A673 (cell line): ENCODE data around the gene MAP3K9.

Experiments
- EZH2 ChIP-seq: fragments of 200-600 bp; sonication (generic); IDR thresholded peaks from 2 replicates; pipeline ENCODE4 v1.6.1; 2017; ENCODE audit warnings: borderline replicate concordance, low read depth, mild to moderate bottlenecking, mixed read lengths, antibody characterized with exemption, low read length; ENCODE audit not compliant: poor library complexity, severe bottlenecking
- TF ChIP-seq, protein P1 (sequence below): fragments of 300-800, 200-600 bp; sonication (generic); conservative IDR thresholded peaks from 2 replicates; pipeline ENCODE4 v1.5.1; 2017; ENCODE audit warnings: low read depth, mild to moderate bottlenecking, antibody characterized with exemption, low read length, moderate library complexity, mixed read lengths

- TF ChIP-seq, protein P1, sequence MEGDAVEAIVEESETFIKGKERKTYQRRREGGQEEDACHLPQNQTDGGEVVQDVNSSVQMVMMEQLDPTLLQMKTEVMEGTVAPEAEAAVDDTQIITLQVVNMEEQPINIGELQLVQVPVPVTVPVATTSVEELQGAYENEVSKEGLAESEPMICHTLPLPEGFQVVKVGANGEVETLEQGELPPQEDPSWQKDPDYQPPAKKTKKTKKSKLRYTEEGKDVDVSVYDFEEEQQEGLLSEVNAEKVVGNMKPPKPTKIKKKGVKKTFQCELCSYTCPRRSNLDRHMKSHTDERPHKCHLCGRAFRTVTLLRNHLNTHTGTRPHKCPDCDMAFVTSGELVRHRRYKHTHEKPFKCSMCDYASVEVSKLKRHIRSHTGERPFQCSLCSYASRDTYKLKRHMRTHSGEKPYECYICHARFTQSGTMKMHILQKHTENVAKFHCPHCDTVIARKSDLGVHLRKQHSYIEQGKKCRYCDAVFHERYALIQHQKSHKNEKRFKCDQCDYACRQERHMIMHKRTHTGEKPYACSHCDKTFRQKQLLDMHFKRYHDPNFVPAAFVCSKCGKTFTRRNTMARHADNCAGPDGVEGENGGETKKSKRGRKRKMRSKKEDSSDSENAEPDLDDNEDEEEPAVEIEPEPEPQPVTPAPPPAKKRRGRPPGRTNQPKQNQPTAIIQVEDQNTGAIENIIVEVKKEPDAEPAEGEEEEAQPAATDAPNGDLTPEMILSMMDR = no peak
- no peak for TF ChIP-seq EZH2
These were observed 17.3 kb downstream of the MAP3K9 start for GRCh38 chr14:70791971-70792370.
